Left renal cortex interstitium (tissue), 4 donors: ENCODE data around the gene AGRN. TPM values are rescaled to one million over a fixed set of nuclear protein-coding genes. Genes with fewer than 3 reads are reported as not detected.
"Not testable (repeated sequence)": the region's sequence is repeated elsewhere in the genome, so short reads cannot be mapped to it uniquely, and the experiment has no call there.

Source experiments
- DNase-seq, 4 donors: peaks; one replicate each; pipeline ENCODE4 v3.0.0-alpha.2; 2013; ENCODE audit warnings: low read depth in 4 of 4, low spot score in 2 of 4, missing footprints in 1 of 4
- polyA plus RNA-seq, 4 donors: library from polyadenylated mRNA; unstranded; fragments of 120-200 nt; gene quantifications; one replicate each; pipeline ENCODE4 v1.2.1, GENCODE V29; 2013; ENCODE audit not compliant: insufficient read length in 4 of 4

The AGRN gene
- polyA plus RNA-seq, 4 donors = 176 to 318 (median 282) TPM

DNA sequence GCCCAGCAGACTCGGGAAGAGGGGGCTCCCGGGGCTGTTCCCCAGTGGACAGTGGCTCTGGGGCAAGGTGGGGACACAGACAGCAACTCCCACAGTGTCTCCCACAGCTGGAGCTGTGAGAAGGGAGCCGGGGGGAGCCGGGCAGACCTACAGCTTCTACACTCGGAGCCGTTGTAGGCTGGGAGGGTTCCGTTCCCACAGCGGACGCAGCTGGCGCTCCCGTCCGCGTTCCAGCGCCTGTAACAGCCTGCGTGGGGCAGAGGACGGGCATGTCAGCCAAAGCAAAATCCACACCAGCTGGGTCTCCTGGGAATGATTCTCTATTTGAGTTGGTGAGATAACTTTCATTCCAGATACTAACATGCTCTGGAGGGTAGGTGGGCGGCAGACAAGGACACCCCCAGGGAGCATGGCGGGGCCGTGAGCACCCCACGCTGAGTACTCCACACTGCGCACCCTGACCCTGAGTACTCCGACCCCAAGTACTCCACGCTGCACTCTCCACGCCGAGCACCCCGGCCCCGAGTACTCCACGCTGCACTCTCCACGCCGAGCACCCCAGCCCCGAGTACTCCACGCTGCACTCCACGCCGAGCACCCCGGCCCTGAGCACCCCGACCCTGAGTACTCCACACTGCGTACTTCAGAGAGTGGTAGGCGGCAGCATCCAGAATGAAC, 67.6 kb downstream of the AGRN start:
- DNase-seq = no peak

DNA sequence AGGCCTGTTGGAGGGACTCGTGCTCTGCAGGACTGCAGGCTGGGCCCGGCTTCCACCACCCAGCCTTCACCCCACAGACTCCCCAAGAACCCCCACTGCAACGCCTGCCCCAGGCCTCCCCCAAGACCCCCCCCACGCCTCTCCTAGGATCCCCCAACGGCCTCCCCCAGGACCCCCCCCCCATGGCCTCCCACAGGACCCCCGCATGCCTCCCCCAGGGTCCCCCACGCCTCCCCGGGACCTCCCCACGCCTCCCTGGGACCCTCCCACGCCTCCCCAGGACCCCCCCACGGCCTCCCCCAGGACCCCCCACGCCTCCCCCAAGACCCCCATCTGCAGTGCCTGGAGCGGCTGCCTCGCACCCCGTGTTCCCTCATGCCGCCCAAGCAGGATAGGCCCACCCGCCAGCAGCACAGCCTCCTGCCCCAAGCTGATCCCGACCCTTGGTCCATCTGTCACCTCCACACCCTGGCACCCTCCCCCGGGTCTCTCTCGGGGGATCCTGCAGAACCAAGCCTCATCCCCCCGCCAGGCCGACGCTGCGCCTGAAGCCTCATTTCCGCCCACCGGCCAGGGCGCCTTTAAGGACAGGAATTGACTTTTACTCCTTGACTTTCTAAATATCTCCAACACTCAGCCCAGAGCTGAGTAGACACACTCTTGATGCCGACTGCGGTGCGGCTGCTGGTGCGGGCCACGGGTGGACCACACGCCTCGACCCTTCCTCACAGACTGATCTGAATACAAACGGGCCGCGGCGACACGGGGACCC, 68.3 kb downstream of the AGRN start:
- DNase-seq = no peak

DNA sequence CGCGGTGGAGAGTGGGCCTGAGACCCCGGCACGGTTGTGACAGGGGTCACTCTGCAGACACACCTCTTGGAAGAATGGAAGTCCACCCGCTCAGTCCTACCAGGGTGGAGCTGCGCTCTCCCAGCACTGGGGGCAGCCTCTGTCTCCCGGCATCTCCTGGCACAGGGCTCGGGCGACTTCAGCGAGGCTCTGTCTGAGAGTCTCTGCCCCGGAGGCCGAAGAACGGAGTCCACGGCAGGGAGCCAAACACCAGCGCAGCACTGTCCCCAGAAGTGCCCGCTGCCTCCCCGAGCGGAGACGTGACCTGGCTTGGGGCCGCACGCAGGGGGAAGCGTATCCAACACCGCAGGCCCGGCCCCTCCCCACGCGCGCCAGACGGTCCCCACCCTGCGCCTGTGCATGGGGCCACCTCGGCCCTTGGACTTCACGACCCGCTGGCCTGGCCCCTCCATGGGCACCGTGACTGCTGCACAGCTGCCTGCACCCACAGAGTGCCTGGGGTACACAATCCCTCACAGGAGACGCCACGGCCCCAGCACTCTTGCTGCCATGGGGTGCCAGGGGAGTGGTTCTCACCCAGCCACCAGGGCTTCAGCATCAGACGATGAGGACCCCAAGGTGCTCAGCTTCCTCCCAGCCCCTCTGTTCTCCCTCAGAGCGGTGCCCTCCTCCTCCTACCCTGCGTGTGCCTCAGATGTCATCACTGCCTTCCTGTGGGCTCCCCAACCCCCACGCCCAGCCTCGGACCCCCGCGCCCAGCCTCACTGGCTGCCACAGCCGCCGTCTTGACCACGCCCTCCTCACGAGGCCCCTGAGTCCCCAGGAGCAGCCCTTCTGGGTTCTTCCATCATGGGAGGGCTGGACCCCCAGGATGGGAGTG, 69.1 kb downstream of the AGRN start:
- no peak for DNase-seq

DNA sequence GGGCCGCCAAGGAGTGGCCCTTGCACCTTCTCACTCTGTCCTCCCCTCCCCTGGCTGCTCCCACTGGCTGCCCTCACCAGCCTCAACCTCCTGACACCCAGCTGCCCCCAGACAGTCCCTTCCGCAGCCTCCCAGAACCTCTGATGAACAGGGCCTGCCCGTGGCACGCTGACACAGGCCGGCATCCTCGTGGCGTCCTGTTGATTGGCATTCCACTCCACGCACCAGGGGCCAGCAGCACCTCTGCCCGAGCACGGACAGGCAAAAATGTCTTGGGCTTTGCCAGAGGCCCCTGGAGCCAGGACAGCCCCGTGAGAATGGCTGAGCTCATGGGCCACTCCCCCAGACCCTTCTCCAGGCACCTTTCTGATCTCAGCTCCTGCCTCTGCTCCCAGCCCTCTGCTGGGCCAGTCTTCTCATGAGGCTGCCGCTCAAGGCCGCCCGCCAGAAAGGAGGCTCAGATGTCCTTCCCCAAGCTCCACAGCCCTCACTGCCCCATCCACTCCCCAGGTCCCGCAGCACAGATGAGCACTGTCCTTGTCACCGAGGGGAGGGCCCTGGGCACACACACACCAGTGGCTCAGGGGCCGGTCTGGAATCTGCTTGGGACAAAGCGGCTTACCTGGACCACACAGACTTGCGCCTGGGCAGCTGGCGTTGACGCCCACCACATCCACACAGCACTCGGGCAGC, 70.0 kb downstream of the AGRN start:
- no peak for DNase-seq

DNA sequence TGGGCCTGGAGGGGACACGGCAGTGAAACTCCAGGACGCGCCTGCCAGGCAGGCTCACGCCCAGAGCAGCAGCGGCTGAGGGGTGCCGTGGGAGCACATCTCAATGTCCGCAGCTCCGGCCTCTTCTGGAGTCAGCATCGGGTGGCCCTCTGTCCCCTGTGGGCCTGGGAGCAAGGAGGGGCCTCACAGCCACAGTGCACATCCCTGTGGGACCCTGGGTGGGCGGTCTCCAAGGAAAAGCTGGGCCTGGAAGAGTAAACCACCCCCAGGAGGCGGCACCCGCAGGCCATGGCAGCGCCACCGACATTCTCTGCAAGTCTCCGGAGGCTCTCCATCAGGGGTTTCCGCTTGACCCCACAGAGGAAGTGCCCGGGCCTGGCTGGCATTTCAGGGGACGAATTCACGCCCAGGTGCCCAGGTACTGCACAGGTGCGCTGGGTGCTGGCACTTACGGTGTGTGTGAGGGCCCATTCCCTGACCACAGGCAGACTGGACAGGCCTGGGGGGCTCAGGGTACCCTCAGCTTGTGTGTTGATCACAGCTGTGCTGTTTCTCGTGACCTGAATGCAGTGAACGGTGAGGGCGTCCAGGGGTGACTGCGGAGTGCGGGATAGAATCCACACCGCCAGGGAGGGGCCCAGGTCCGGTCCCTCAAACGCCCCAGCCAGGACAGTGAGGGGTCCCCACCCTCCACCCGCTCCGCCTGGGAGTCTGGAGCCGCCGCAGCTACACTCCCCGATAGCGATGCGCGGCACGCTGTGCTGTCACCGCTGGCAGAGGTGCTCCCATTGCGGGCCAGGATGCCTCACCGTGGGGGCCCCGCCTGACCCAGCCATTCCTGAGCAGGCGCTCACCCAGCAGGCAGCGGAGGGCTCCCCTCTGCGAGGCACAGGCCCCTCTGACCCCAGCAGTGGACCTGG, 70.8 kb downstream of the AGRN start:
- no peak for DNase-seq

DNA sequence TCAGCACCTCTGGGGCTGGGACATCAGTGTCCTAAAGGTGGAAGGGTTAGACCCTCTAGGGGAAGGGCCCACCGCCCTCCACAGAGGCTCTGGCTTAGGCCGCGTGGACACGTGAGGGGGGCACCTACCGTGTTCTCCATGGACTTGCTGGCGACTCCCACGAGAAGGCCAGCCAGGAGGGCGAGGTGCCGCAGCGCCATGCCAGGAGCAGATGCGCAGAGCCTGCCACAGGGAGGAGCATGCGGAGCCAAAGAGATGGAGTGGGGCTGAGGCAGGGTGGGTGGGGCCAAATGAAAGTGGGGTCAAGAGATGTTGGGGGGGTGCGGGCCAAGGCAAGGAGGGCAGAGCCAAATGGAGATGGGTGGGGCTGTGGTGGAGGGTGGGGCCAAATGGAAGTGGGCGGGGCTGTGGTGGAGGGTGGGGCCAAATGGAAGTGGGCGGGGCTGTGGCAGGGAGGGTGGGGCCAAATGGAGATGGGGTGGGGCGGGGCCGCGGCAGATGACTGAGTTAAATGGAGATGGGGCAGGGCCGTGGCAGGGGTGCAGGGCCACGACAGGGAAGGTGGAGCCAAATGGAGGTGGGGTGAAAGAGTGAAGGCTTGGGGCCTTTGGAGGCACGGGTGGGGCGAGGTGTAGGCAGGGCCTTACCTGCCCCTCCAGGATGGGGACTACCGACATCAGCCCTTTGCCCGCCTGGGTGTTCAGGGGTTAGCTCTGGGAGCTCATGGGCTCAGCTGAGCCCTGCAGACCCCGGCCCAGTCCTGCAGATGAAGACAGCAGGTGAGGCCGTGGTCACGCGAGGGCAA, 71.6 kb downstream of the AGRN start:
- no peak for DNase-seq

DNA sequence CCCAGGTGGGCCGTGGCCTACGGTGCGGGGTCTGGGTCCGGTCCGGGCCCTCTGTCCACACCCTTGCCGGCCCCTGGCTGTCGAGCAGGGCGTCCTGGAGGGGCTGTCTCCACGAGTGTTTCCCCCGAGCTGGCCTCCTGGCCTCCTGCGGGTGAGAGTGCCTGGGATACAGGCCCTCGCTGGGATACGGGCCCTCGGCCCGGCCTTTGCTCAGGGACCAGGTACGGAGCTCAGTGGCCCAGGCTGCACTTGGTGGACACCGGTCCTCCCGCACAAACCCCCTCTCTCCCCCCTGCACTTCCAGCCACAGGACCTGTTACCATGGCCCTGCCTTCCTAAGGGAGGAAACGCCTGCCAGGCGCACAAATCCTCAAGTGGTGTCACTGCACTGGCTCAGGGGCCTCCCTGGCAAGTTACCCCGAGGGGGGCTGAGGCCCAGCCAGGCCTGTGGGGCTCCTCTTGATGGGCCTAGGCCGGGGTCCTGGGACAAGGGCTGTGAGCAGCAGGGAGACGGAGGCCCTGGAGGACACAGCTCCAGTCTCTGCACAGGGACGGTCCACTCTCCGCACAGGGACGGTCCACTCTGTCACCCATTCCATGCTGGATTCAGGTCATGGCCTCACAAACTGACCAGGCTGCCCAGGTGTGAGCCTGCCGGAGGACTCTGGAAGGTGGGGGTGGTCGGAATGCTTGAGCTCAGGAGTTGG, 72.4 kb downstream of the AGRN start:
- no peak for DNase-seq

DNA sequence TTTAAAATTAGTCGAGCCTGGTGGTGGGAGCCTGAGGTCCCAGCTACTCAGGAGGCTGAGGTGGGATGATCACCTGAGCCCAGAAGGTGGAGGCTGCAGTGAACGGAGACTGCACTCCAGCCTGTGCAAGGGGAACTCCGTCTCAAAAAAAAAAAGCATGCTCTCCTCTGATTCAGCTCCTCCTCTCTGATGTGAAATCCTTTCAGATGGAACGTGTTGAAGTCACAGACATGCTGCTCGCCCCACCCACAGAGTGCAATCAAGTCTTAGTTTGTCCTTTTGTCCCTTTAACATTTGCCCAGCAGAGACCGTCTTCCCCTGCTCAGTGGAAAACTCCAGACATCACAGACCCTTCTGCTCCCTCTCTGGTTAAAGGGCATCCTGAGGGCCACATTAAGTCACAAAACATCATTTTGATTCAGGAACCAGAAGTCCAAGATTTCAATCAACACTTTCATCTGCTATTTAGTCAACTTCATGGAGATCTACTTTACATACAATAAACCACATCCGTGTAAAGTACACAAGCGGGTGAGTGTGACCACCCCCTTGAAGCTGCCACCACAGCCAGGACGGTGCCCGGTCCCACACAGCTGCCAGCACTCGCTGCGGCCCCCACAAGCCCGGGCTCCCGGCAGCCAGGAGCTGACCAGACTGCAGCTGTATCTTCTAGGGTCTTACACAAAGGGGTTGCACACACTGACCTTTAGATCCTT, 73.1 kb downstream of the AGRN start:
- DNase-seq = no peak

DNA sequence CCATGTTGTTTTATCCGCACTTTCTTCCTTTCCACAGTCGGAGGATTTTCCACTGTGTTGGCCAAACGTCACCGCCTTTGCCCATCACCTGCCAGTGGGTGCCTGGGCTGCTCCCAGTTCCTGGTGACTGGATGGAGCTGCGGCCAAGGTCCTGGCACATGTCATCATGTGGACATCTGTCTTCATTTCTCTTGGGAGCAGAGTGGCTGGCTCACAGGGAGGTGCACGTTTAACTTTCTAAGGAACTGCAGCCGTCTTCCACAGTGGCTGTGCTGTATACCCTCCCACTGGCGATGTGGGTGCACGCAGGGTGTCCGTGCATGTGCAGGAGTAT, 73.7 kb downstream of the AGRN start:
- DNase-seq = no peak

DNA sequence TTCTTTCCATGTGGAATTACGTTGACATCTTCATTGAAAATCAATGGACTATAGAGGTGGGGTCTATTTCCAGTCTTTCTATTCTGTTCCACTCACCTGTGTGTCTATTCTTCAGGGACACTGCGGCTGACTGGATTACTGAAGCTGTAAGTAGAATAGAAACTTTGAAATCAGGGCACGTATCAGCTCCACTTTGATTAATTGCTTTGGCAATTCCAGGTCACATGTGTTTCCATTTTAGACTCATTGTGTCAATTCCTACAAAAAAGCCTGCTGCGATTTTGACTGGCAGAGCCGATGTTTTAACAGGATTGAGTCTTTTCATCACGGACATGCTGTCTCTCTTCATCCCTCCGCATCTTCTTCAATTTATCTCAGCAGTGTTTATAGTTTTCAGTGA, 75.1 kb downstream of the AGRN start:
- DNase-seq = no peak

DNA sequence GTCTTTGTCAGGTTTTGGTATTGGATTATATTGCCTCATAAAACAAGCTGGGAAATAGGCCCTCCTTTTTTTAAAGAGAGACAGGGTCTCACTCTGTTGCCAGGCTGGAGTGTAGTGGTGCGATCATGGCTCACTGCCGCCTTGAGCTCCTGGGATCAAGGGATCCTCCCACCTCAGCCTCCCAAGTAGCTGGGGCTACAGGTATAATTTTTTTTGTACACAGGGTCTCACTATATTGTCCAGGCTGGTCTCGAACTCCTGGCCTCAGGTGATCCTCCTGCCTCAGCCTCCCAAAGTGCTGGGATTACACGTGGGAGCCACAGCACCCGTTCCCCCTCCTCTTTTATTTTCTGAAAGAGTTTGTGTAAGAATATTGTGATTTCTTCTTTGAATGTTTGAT, 76.2 kb downstream of the AGRN start:
- not testable (repeated sequence) for DNase-seq

DNA sequence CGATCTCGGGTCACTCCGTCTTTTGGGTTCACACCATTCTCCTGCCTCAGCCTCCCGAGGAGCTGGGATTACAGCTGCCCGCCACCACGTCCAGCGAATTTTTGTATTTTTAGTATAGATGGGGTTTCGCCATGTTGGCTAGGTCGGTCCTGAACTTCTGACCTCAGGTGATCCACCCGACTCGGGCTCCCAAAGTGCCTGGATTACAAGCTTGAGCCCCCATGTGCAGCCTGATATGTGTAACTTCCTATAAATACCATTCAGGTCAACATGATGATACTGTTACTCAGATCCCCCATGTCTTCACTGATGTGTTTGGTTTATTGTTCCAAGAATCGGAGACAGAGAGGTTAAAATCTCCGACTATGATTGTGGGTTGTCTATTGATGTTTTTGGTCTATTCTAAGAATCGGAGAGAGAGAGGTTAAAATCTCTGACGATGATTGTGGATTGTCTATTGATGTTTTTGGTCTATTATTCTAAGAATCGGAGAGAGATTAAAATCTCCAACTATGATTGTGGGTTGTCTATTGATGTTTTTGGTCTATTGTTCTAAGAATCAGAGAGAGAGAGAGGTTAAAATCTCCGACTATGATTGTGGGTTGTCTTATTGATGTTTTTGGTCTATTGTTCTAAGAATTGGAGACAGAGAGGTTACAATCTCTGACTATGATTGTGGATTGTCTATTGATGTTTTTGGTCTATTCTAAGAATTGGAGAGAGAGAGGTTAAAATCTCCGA, 78.9 kb downstream of the AGRN start:
- DNase-seq = no peak

DNA sequence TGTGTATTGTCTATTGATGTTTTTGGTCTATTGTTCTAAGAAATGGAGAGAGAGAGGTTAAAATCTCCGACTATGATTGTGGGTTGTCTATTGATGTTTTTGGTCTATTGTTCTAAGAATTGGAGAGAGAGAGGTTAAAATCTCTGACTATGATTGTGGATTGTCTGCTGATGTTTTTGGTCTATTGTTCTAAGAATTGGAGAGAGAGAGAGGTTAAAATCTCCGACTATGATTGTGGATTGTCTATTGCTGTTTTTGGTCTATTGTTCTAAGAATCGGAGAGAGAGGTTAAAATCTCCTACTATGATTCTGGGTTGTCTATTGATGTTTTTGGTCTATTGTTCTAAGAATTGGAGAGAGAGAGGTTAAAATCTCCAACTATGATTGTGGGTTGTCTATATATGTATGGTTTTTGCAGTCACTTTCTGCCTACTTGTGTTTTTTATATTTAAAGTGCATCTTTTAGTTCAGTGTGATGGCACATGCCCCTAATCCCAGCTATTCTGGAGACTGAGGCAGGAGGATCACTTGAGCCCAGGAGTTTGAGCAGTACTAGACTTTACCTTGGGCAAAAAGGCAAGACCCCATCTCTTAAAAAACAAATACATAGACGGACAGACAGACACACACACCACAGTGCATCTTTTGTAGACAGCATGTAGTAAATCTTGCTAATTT, 79.7 kb downstream of the AGRN start:
- DNase-seq = no peak

DNA sequence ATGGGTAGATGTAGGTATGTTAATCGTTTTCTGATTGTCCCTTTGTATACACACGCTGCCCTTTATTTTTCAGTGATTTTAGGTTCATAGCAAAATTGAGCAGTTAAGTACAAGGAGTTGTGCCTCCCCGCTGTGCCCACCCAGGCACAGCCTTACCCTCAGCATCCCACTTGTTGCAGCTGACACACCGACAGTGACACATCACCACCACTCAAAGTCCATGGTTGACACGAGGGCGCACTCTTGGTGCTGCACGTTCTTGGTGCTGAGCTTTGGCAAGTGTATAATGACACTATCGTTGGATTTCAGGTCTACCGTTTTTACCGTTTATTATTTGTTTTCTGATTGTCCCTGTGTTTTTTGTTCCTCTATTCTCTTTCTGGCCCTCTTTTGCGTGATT, 80.4 kb downstream of the AGRN start:
- no peak for DNase-seq

DNA sequence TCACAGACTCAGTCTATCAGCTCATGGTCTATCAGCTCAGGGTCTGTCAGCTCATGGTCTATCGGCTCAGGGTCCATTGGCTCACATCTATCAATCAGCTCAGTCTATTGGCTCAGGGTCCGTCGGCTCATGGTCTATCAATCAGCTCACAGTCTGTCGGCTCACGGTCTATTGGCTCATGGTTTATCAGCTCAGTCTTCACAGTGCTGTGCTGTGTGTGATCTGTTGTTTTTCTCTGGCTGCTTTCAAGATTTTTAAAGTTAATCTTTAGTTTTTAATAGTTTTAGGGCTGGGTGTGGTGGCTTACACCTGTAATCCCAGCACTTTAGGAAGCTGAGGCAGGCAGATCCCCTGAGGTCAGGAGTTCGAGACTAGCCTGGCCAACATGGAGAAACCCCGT, 81.6 kb downstream of the AGRN start:
- DNase-seq = no peak

DNA sequence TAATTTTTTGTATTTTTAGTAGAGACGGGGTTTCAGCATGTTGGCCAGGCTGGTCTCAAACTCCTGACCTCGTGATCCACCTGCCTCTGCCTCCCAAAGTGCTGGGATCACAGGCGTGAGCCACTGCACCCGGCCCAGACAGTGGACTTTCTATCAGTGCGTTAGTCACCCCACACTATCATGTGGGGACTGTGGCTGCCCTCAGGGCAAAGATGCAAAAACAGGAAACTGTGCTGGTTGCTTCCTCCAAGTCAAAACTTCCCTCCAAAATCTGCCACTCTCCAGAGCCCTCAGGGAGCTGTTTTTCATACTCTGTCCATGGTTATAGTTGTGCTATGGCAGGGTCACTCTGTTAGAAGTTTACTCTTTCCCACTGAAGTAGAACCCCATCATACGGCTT, 84.2 kb downstream of the AGRN start:
- not testable (repeated sequence) for DNase-seq
